ENCODE data around the gene NOP53. TPM values are rescaled to one million over a fixed set of nuclear protein-coding genes. Genes with fewer than 3 reads are reported as not detected.

NOP53 gene
- total and polyA plus RNA-seq, 4 donors: 25.8 to 85.5 (median 38.6) TPM

DNA sequence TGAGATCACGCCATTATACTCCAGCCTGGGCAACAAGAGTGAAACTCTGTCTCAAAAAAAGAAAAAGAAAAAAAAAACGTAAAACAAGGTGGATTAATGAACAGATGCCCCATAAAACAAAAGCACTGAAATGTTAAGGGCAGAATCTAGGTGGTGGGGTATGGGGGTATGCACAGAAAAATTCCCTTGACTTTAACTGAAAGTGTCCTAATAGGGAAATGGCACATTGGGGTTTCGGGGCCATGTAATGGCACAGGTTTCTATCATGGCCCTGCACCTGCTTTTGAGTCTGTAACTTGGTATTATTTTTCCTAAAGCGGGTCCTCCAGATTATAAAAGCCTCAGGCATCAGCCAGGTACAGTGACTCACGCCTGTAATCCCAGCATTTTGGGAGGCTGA is 16.2 kb downstream of the NOP53 start:
- Histone ChIP-seq H3K27ac (ENCODE audit: low read depth in 1 of 2, low read length in 2 of 2) (no peak overlapping the region), H3K36me3 (ENCODE audit: control insufficient read depth in 4 of 4, insufficient read depth in 3 of 4, low read depth in 1 of 4, low read length in 3 of 4) (peaks cover 0 to 7% (median 2%) of the 10 kb centered on the region in 4 donors), H3K9ac (ENCODE audit: low read depth in 1 of 2, low read length in 2 of 2) (no peak overlapping the region), H3K27me3 (ENCODE audit: control insufficient read depth in 4 of 4, insufficient read depth in 4 of 4, low read length in 3 of 4) (no peaks in the 10 kb centered on the region), H3K4me1 (ENCODE audit: control insufficient read depth in 4 of 4, insufficient read depth in 4 of 4, low read length in 3 of 4) (peaks cover 0 to 21% (median 13%) of the 10 kb centered on the region in 4 donors), H3K9me3 (ENCODE audit: control insufficient read depth in 4 of 4, low read length in 3 of 4) (no peaks in the 10 kb centered on the region), H3K4me3 (ENCODE audit: low read depth in 1 of 3, low read length in 3 of 3) (no peak overlapping the region)
- 69% methylated on average over 5 of the region's 5 CpGs for WGBS
- TF ChIP-seq RAD21 (IDR thresholded peaks at IDR 0.05) (no peak), HNF4A (conservative IDR thresholded peaks at IDR 0.05) (no peak), GABPA (IDR thresholded peaks at IDR 0.05 in 1 of 2, conservative IDR thresholded peaks at IDR 0.05 in 1 of 2) (no peak), YY1 (IDR thresholded peaks at IDR 0.05) (no peak), FOXA2 (IDR thresholded peaks at IDR 0.05) (no peak), EGR1 (IDR thresholded peaks at IDR 0.05; ENCODE audit: low read depth in 2 of 2) (no peak)
- TF ChIP-seq, protein P1, sequence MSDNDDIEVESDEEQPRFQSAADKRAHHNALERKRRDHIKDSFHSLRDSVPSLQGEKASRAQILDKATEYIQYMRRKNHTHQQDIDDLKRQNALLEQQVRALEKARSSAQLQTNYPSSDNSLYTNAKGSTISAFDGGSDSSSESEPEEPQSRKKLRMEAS (IDR thresholded peaks at IDR 0.05): no peak
- TF ChIP-seq, protein P2, sequence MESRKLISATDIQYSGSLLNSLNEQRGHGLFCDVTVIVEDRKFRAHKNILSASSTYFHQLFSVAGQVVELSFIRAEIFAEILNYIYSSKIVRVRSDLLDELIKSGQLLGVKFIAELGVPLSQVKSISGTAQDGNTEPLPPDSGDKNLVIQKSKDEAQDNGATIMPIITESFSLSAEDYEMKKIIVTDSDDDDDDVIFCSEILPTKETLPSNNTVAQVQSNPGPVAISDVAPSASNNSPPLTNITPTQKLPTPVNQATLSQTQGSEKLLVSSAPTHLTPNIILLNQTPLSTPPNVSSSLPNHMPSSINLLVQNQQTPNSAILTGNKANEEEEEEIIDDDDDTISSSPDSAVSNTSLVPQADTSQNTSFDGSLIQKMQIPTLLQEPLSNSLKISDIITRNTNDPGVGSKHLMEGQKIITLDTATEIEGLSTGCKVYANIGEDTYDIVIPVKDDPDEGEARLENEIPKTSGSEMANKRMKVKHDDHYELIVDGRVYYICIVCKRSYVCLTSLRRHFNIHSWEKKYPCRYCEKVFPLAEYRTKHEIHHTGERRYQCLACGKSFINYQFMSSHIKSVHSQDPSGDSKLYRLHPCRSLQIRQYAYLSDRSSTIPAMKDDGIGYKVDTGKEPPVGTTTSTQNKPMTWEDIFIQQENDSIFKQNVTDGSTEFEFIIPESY (IDR thresholded peaks at IDR 0.05): no peak
- TF ChIP-seq, protein P3, sequence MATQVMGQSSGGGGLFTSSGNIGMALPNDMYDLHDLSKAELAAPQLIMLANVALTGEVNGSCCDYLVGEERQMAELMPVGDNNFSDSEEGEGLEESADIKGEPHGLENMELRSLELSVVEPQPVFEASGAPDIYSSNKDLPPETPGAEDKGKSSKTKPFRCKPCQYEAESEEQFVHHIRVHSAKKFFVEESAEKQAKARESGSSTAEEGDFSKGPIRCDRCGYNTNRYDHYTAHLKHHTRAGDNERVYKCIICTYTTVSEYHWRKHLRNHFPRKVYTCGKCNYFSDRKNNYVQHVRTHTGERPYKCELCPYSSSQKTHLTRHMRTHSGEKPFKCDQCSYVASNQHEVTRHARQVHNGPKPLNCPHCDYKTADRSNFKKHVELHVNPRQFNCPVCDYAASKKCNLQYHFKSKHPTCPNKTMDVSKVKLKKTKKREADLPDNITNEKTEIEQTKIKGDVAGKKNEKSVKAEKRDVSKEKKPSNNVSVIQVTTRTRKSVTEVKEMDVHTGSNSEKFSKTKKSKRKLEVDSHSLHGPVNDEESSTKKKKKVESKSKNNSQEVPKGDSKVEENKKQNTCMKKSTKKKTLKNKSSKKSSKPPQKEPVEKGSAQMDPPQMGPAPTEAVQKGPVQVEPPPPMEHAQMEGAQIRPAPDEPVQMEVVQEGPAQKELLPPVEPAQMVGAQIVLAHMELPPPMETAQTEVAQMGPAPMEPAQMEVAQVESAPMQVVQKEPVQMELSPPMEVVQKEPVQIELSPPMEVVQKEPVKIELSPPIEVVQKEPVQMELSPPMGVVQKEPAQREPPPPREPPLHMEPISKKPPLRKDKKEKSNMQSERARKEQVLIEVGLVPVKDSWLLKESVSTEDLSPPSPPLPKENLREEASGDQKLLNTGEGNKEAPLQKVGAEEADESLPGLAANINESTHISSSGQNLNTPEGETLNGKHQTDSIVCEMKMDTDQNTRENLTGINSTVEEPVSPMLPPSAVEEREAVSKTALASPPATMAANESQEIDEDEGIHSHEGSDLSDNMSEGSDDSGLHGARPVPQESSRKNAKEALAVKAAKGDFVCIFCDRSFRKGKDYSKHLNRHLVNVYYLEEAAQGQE (IDR thresholded peaks at IDR 0.05): no peak
- no peak for DNase-seq (ENCODE audit: low spot score)

DNA sequence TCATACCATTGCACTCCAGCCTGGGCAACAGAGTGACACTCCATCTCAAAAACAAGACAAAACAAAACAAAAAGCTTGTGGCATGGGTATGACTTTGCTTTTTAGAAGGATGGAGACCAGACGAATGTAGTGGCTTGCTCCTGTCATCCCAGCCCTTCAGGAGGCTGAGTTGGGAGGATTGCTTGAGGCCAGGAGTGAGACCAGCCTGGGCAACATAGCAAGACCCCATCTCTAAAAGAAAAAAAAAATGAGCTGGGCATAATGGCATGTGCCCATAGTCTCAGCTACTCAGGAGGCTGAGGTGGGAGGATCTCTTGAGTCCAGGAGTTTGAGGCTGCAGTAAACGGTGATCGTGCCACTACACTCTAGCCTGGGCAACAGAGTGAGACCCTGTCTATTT is 16.8 kb downstream of the NOP53 start:
- Histone ChIP-seq H3K9me3 (ENCODE audit: control insufficient read depth in 4 of 4, low read length in 3 of 4) (no peaks in the 10 kb centered on the region), H3K4me3 (ENCODE audit: low read depth in 1 of 3, low read length in 3 of 3) (no peak overlapping the region), H3K9ac (ENCODE audit: low read depth in 1 of 2, low read length in 2 of 2) (no peak overlapping the region), H3K4me1 (ENCODE audit: control insufficient read depth in 4 of 4, insufficient read depth in 4 of 4, low read length in 3 of 4) (peaks cover 0 to 15% (median 8%) of the 10 kb centered on the region in 4 donors), H3K36me3 (ENCODE audit: control insufficient read depth in 4 of 4, insufficient read depth in 3 of 4, low read depth in 1 of 4, low read length in 3 of 4) (peaks cover 0 to 6% (median 3%) of the 10 kb centered on the region in 4 donors), H3K27ac (ENCODE audit: low read depth in 1 of 2, low read length in 2 of 2) (no peak overlapping the region), H3K27me3 (ENCODE audit: control insufficient read depth in 4 of 4, insufficient read depth in 4 of 4, low read length in 3 of 4) (no peaks in the 10 kb centered on the region)
- 62% methylated on average over 3 of the region's 3 CpGs for WGBS
- no peak for TF ChIP-seq HNF4G (IDR thresholded peaks at IDR 0.05)
- TF ChIP-seq, protein P4, sequence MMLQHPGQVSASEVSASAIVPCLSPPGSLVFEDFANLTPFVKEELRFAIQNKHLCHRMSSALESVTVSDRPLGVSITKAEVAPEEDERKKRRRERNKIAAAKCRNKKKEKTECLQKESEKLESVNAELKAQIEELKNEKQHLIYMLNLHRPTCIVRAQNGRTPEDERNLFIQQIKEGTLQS (IDR thresholded peaks at IDR 0.05): no peak
- no peak for TF ChIP-seq FOXA1 (IDR thresholded peaks at IDR 0.05)
- no peak for TF ChIP-seq JUND (IDR thresholded peaks at IDR 0.05)
- TF ChIP-seq NR2F2 (IDR thresholded peaks at IDR 0.05): no peak
- TF ChIP-seq, protein P5, sequence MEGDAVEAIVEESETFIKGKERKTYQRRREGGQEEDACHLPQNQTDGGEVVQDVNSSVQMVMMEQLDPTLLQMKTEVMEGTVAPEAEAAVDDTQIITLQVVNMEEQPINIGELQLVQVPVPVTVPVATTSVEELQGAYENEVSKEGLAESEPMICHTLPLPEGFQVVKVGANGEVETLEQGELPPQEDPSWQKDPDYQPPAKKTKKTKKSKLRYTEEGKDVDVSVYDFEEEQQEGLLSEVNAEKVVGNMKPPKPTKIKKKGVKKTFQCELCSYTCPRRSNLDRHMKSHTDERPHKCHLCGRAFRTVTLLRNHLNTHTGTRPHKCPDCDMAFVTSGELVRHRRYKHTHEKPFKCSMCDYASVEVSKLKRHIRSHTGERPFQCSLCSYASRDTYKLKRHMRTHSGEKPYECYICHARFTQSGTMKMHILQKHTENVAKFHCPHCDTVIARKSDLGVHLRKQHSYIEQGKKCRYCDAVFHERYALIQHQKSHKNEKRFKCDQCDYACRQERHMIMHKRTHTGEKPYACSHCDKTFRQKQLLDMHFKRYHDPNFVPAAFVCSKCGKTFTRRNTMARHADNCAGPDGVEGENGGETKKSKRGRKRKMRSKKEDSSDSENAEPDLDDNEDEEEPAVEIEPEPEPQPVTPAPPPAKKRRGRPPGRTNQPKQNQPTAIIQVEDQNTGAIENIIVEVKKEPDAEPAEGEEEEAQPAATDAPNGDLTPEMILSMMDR (IDR thresholded peaks at IDR 0.05; ENCODE audit: low read depth, low read length, missing input control): no peak
- no peak for TF ChIP-seq FOXA2 (IDR thresholded peaks at IDR 0.05)
- TF ChIP-seq, protein P2 (IDR thresholded peaks at IDR 0.05): no peak
- TF ChIP-seq, protein P3 (IDR thresholded peaks at IDR 0.05): no peak
- no peak for TF ChIP-seq EGR1 (IDR thresholded peaks at IDR 0.05; ENCODE audit: low read depth in 2 of 2)
- TF ChIP-seq GABPA (IDR thresholded peaks at IDR 0.05 in 1 of 2, conservative IDR thresholded peaks at IDR 0.05 in 1 of 2): no peak
- no peak for TF ChIP-seq YY1 (IDR thresholded peaks at IDR 0.05)
- TF ChIP-seq RXRA (IDR thresholded peaks at IDR 0.05): no peak
- TF ChIP-seq, protein P1 (IDR thresholded peaks at IDR 0.05): no peak
- TF ChIP-seq TAF1 (conservative IDR thresholded peaks at IDR 0.05): no peak
- no peak for DNase-seq (ENCODE audit: low spot score)
